BLaER1 (cell line): ENCODE results near the gene CREBBP.

Experiments
- H3K27ac ChIP-seq: shearing (Covaris generic); formaldehyde crosslinking; 2 replicates; pipeline ENCODE4 v1.8.1; 2022
- H3K27me3 ChIP-seq: shearing (Covaris generic); formaldehyde crosslinking; 2 replicates; pipeline ENCODE4 v1.8.1; 2022
- H3K36me3 ChIP-seq: shearing (Covaris generic); formaldehyde crosslinking; 2 replicates; pipeline ENCODE4 v1.8.1; 2022
- H3K4me1 ChIP-seq: shearing (Covaris generic); formaldehyde crosslinking; 2 replicates; pipeline ENCODE4 v1.8.1; 2022
- H3K4me2 ChIP-seq: shearing (Covaris generic); formaldehyde crosslinking; 2 replicates; pipeline ENCODE4 v1.8.1; 2022
- H3K4me3 ChIP-seq: shearing (Covaris generic); formaldehyde crosslinking; 2 replicates; pipeline ENCODE4 v1.8.1; 2022
- H3K9ac ChIP-seq: shearing (Covaris generic); formaldehyde crosslinking; 2 replicates; pipeline ENCODE4 v1.8.1; 2022
- H3K9me3 ChIP-seq: shearing (Covaris generic); formaldehyde crosslinking; 2 replicates; pipeline ENCODE4 v1.8.1; 2022
- H4K20me1 ChIP-seq: shearing (Covaris generic); formaldehyde crosslinking; 2 replicates; pipeline ENCODE4 v1.8.1; 2022
- Cebpa-rat ChIP-seq: shearing (Covaris generic); IDR thresholded peaks from 2 replicates; pipeline ENCODE4 v1.8.1; 2022

The CREBBP gene

GRCh38 chr16:3842994-3843393 is 37.5 kb downstream of the CREBBP start:
- H3K4me3 ChIP-seq = no peak overlapping the region
- H3K9me3 ChIP-seq = peaks cover 5% of the 10 kb centered on the region; the same call in 1 of the 2 replicates
- H3K27me3 ChIP-seq = no peaks in the 10 kb centered on the region
- TF ChIP-seq Cebpa-rat = no peak
- H3K27ac ChIP-seq = no peak overlapping the region
- H3K36me3 ChIP-seq = peaks cover 53% of the 10 kb centered on the region
- no peak overlapping the region for H3K4me2 ChIP-seq
- peaks cover 18% of the 10 kb centered on the region for H3K4me1 ChIP-seq
- H4K20me1 ChIP-seq = peaks cover 99% of the 10 kb centered on the region
- no peak overlapping the region for H3K9ac ChIP-seq

- Histone ChIP-seq H3K9me3 (peaks cover 5% of the 10 kb centered on the region; the same call in 1 of the 2 replicates), H4K20me1 (peaks cover 99% of the 10 kb centered on the region), H3K9ac (no peak overlapping the region), H3K4me2 (no peak overlapping the region), H3K36me3 (peaks cover 51% of the 10 kb centered on the region), H3K27ac (no peak overlapping the region), H3K27me3 (no peaks in the 10 kb centered on the region), H3K4me1 (peaks cover 18% of the 10 kb centered on the region), H3K4me3 (no peak overlapping the region)
- TF ChIP-seq Cebpa-rat = no peak
Observed at GRCh38 chr16:3841729-3842508, 38.6 kb downstream of the CREBBP start.

GRCh38 chr16:3839402-3840184 is 40.9 kb downstream of the CREBBP start:
- no peaks in the 10 kb centered on the region for H3K27me3 ChIP-seq
- H3K4me1 ChIP-seq = peaks cover 18% of the 10 kb centered on the region
- no peak for TF ChIP-seq Cebpa-rat
- H3K9ac ChIP-seq = no peak overlapping the region
- peaks cover 62% of the 10 kb centered on the region for H3K36me3 ChIP-seq
- H3K9me3 ChIP-seq = peaks cover 21% of the 10 kb centered on the region
- H3K27ac ChIP-seq = no peak overlapping the region
- peaks cover 99% of the 10 kb centered on the region for H4K20me1 ChIP-seq
- no peak overlapping the region for H3K4me2 ChIP-seq
- no peak overlapping the region for H3K4me3 ChIP-seq

GRCh38 chr16:3838600-3839401 is 41.7 kb downstream of the CREBBP start:
- H4K20me1 ChIP-seq = peaks cover 99% of the 10 kb centered on the region
- no peaks in the 10 kb centered on the region for H3K27me3 ChIP-seq
- no peak overlapping the region for H3K9ac ChIP-seq
- peaks cover 18% of the 10 kb centered on the region for H3K4me1 ChIP-seq
- no peak overlapping the region for H3K4me3 ChIP-seq
- no peak for TF ChIP-seq Cebpa-rat
- no peak overlapping the region for H3K27ac ChIP-seq
- peaks cover 29% of the 10 kb centered on the region for H3K9me3 ChIP-seq
- peaks cover 70% of the 10 kb centered on the region for H3K36me3 ChIP-seq
- H3K4me2 ChIP-seq = no peak overlapping the region; the same call in 1 of the 2 replicates

GRCh38 chr16:3837851-3838586 is 42.5 kb downstream of the CREBBP start:
- H3K27me3 ChIP-seq = no peaks in the 10 kb centered on the region
- H3K9me3 ChIP-seq = peaks cover 37% of the 10 kb centered on the region
- peaks cover 18% of the 10 kb centered on the region for H3K4me1 ChIP-seq
- TF ChIP-seq Cebpa-rat = no peak
- H4K20me1 ChIP-seq = peaks cover 97% of the 10 kb centered on the region
- peaks cover 73% of the 10 kb centered on the region for H3K36me3 ChIP-seq
- H3K4me2 ChIP-seq = no peak overlapping the region
- H3K4me3 ChIP-seq = no peak overlapping the region
- no peak overlapping the region for H3K27ac ChIP-seq
- H3K9ac ChIP-seq = no peak overlapping the region

GRCh38 chr16:3836641-3837040 is 43.9 kb downstream of the CREBBP start:
- Histone ChIP-seq H3K27ac (no peak overlapping the region), H3K9me3 (peaks cover 50% of the 10 kb centered on the region), H3K4me3 (no peak overlapping the region), H3K4me2 (no peak overlapping the region), H3K36me3 (peaks cover 85% of the 10 kb centered on the region), H3K4me1 (peaks cover 18% of the 10 kb centered on the region), H4K20me1 (peaks cover 97% of the 10 kb centered on the region), H3K27me3 (no peaks in the 10 kb centered on the region), H3K9ac (no peak overlapping the region)
- TF ChIP-seq Cebpa-rat = no peak

- H3K36me3 ChIP-seq = peaks cover 86% of the 10 kb centered on the region
- H3K27me3 ChIP-seq = no peaks in the 10 kb centered on the region
- no peak overlapping the region for H3K4me3 ChIP-seq
- H3K4me2 ChIP-seq = no peak overlapping the region
- no peak overlapping the region for H3K9ac ChIP-seq
- peaks cover 13% of the 10 kb centered on the region for H3K4me1 ChIP-seq
- H3K27ac ChIP-seq = no peak overlapping the region
- peaks cover 57% of the 10 kb centered on the region for H3K9me3 ChIP-seq
- TF ChIP-seq Cebpa-rat = no peak
- H4K20me1 ChIP-seq = peaks cover 97% of the 10 kb centered on the region
Observed at GRCh38 chr16:3835089-3835602, 45.4 kb downstream of the CREBBP start.

- no peaks in the 10 kb centered on the region for H3K4me1 ChIP-seq
- H3K36me3 ChIP-seq = peaks cover 91% of the 10 kb centered on the region
- no peak overlapping the region for H3K9ac ChIP-seq
- no peaks in the 10 kb centered on the region for H3K27me3 ChIP-seq
- no peak overlapping the region for H3K4me2 ChIP-seq
- H3K9me3 ChIP-seq = peaks cover 57% of the 10 kb centered on the region
- H4K20me1 ChIP-seq = peaks cover 98% of the 10 kb centered on the region
- no peak overlapping the region for H3K27ac ChIP-seq
- no peak for TF ChIP-seq Cebpa-rat
- H3K4me3 ChIP-seq = no peak overlapping the region
Observed at GRCh38 chr16:3832668-3833067, 47.8 kb downstream of the CREBBP start.
